DMS114 treated with DMSO at 0.1 percent for 48 hours (cell line): ENCODE results near the gene RGP1.
A peak's percentile ranks its signal among the peaks of the same experiment; 100 is the strongest.

ENCODE experiments used
- DNase-seq: peaks from one replicate; lab custom pipeline; 2025; ENCODE audit not compliant: unreplicated experiment; lab: John Stamatoyannopoulos, UW

Gene RGP1

GRCh38 chr9:35719546-35719945, 29.5 kb upstream of the RGP1 start:
- DNase-seq, result no peak

DNA sequence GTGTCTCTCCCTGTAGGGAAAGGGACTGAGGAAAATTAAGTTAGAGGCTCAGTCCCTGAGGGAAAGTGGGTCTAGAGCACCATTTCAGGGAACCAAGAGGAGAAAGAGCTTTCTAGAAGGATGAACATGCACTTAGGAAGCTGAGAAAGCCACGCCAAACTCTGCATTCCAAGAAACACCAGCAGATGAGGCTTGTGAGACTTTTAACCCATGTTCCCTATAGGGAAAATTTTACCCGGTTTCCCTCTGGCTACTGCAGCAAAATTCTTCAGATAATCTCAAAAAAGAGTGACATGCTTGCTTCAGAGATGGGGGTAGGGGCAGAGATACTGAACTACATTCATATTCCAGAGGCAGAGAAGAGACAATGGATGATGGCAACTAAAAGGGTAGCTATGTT, 25.7 kb upstream of the RGP1 start:
- no peak for DNase-seq

GRCh38 chr9:35723908-35724307, 25.2 kb upstream of the RGP1 start:
- DNase-seq, result no peak

DNA sequence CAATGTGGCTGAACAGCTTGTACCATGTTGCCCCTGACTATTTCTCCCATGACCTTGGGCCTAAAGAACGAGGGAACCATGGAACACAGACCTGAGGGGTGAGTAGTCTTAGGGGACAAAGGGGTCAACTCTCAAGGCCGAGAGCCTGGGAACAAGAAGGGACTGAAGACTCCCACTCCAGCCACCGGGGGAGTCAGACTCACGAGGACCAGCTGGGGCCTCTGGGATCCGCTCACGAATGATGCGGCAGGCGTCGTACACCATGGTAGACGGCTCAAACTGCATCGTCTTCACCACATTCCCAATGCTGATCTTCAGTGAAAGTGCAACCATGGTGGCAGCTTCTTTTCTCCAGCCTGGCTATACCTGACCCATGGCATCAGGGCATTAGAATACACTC, 23.7 kb upstream of the RGP1 start:
- DNase-seq, result no peak

DNA sequence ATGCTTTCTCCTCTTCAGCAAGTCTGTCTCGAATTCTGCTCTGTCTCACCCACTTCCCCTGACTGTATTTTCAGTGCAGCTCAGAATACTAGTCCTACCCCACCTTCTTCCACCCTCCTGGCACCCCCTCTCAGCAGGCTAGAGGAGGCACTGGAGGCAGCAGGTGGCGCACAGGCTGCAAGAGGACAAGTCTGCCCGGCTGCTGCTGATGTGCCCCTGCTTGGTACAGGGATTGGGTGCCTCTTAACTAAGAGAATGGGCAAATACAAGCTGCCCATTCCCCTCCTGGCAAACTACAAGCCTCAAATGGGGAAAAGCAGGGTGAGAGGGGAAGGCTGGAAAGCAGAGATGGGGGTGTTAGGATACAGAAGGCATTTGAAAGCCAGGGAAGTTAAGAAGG, 22.2 kb upstream of the RGP1 start:
- DNase-seq, result no peak

DNA sequence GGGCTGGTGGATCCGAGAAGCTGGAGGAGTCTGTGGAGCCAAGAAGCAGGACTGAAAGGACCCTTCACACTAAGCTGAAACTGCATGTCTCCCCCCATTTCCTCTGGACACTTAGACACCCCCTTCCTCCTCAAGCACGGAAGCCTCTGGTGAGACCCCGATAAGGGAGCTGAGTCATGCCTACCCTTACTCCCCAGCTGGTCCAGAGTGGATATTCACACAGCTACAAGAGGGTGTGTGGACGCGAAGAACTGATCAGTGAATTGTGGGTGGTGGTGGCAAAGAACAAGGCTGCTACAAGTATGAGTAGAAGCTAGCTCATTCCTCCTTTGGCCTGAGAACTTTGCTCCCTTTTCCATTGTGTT, 21.4 kb upstream of the RGP1 start:
- no peak for DNase-seq

DNA sequence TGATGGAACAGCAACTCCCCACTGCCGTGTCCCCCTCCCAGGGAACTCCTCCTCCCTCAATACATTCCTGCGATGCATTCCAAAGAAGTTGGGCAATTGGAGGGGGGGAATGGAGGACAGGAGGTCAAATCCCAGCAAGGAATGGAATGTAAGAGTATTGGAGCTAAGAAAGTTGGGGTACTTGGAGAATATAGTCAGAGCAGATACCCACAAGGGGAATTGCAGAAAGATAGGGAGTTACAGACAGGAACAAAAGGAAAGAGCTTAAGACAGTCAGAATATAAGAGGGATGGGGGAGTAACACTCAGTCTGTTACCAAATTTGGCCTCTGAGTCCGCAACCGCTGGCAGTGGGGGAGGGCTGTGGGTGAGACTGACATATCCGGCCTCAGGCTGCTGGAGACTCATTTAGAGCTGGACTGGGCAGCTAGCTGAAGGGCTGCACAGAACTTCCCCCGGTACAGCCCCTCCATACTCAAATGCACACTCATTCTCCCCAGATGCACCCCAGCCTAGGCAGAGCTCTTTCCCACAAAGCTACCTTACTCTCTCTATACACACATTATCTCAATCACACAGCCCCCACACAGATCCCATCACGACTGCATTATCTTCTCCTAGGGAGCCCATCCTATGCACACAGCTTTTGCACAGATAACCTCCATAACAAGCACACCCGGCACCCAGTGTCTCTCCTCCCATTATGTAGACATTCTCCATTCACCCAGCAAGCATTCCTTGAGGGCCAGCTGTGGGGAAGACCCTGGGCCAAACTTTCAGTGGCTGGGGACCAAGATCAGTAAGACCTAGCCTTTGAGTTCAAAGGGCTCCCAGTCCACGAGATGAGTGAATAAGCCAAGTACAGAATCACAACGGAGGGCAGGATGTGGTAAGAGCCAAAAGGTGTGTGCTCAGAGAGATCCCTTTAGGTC, 20.8 kb upstream of the RGP1 start:
- no peak for DNase-seq

GRCh38 chr9:35729101-35729500, 20.0 kb upstream of the RGP1 start:
- DNase-seq, result no peak

GRCh38 chr9:35729700-35730485, 19.2 kb upstream of the RGP1 start:
- DNase-seq, result peak; percentile 32

DNA sequence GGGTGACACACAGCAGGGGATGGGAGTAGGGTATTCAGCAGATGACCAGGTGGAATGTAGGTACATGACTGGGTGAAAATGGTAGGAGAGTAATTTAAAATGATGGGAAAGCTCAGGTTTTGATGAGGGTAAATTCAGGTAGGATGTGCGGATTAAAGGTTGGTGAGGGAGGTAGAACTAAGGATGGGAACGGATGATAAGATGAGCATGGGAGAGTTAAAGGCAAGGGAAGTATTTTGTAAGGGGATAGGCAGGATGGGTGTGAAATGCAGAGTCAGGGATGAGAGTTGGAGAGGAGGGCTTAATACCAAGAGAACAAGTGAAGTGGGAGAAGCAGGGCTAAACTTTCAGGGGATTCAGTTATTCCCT, 18.6 kb upstream of the RGP1 start:
- no peak for DNase-seq

- DNase-seq, result no peak
Measured at GRCh38 chr9:35731415-35732184, 17.5 kb upstream of the RGP1 start.

DNA sequence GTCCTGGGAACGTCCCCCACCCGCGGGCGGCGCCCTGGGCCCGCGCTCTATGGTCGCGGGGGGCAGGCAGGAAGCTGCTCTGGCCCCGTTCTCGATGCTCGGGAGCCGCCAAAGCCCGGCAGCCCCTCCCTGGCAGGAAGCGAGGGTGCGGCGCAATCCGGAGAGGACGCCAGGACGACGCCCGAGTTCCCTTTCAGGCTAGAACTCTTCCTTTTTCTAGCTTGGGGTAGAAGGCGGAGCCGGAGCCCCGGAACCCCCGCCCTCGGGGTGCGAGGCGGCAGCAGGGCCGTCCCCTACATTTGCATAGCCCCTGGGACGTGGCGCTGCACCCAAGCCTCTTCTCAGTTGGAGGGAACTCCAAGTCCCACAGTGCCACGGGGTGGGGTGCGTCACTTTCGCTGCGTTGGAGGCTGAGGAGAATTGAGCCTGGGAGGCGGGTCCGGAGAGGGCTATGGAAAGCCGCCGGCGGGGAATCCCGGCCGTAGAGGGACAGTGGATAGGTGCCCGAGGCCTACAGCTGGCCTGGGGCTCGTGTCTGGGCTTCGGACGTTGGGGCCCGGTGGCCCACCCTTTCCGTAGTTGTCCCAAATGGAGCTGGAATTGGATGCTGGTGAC, 16.8 kb upstream of the RGP1 start, which contains the start of the genes CREB3 and TLN1:
TSS of gene CREB3 (plus strand) at position 482 of the 615 bp plus-strand sequence. CDS start at position 589, 107 bp downstream.
TSS of gene TLN1 (minus strand) at position 11 of the 615 bp plus-strand sequence. CDS start 6,501 bp downstream, outside the sequence.
- peak; percentile 91 for DNase-seq

DNA sequence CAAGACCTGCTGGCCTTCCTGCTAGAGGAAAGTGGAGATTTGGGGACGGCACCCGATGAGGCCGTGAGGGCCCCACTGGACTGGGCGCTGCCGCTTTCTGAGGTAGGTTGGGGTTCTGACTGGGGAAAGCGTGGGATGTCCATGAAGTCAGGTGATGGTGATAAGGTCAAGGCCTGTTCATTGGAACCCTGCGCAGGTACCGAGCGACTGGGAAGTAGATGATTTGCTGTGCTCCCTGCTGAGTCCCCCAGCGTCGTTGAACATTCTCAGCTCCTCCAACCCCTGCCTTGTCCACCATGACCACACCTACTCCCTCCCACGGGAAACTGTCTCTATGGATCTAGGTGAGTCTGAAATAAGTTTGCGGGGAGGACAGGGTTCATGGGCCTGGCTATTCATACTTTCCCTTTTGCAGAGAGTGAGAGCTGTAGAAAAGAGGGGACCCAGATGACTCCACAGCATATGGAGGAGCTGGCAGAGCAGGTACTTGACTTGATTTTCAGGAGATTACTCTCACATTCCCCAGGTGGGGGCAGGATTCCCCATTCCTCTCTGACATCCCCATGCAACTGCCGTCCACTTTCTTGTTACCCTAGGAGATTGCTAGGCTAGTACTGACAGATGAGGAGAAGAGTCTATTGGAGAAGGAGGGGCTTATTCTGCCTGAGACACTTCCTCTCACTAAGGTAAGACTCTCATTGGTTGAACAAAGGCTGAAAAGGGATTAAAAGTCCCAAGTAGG, 16.1 kb upstream of the RGP1 start:
- peak; percentile 8 for DNase-seq

DNA sequence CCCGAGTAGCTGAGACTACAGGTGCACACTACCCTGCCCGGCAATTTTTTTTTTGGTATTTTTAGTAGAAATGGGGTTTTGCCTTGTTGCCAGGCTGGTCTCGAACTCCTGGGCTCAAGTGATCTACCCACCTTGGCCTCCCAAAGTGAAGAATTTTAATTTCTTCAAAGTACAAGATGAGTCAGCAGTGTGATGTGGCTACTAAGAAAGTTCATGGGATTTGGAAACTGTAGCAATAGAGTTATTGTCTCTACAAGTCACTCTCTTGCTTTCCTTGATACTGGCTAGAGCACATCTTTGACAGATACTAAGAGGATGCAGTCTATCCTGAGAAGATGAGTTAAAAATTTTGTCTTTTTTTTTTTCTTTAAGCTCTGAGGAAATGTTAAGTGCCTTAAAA, 15.0 kb upstream of the RGP1 start:
- DNase-seq, result no peak

DNA sequence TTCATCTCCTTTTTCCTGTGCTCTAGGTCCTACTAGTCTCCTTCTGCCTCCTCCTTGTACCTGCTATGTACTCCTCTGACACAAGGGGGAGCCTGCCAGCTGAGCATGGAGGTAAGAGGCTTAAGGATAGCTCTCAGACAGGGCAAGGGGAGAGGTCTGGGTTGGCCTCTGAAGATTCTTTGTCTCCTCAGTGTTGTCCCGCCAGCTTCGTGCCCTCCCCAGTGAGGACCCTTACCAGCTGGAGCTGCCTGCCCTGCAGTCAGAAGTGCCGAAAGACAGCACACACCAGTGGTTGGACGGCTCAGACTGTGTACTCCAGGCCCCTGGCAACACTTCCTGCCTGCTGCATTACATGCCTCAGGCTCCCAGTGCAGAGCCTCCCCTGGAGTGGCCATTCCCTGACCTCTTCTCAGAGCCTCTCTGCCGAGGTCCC, 12.9 kb upstream of the RGP1 start:
- DNase-seq, result peak; percentile 60

GRCh38 chr9:35737143-35737542, 11.9 kb upstream of the RGP1 start:
- DNase-seq, result no peak

GRCh38 chr9:35738186-35738585, 10.9 kb upstream of the RGP1 start:
- no peak for DNase-seq

- DNase-seq, result no peak
Measured at GRCh38 chr9:35738924-35739323, 10.2 kb upstream of the RGP1 start.

GRCh38 chr9:35740243-35740642, 8.8 kb upstream of the RGP1 start:
- no peak for DNase-seq

- DNase-seq, result no peak
Measured at GRCh38 chr9:35741740-35742139, 7.3 kb upstream of the RGP1 start.
